ENCODE data around the gene RNF141.

GRCh38 chr11:10534316-10534715, 6.7 kb downstream of the RNF141 start:
- TF ChIP-seq CTCF (IDR thresholded peaks at IDR 0.05) = no peak
- TF ChIP-seq EZH2phosphoT487 (IDR thresholded peaks at IDR 0.05) = no peak
- TF ChIP-seq EZH2 (IDR thresholded peaks at IDR 0.05) = no peak

Data from neural progenitor cell (in vitro differentiated cells).